Gastroesophageal sphincter (tissue), 4 donors: ENCODE measurements around the gene FOXRED2. TPM values are rescaled to one million over a fixed set of nuclear protein-coding genes. Genes with fewer than 3 reads are reported as not detected.
"Not testable (repeated sequence)": the region's sequence is repeated elsewhere in the genome, so short reads cannot be mapped to it uniquely, and the experiment has no call there.

ENCODE experiments used
- ATAC-seq: fragments of 150-250 bp; one replicate; pipeline ENCODE4 v1.9.1; 2016; ENCODE audit warnings: mild to moderate bottlenecking, moderate library complexity
- H3K27ac ChIP-seq, 4 donors: fragments of 200-600 bp; sonication (generic) in 3 of 4; 1 replicate in 3 of 4; 2 replicates in 1 of 4; pipeline ENCODE4 v1.5.1; 2016 to 2019
- H3K27me3 ChIP-seq: fragments of 200-600 bp; sonication (generic); one replicate; pipeline ENCODE4 v1.5.1; 2019
- H3K36me3 ChIP-seq, 2 donors: fragments of 200-600 bp; sonication (generic); one replicate each; pipeline ENCODE4 v1.5.1; 2019; ENCODE audit warnings: control low read depth in 1 of 2
- H3K4me1 ChIP-seq, 3 donors: fragments of 200-600 bp; sonication (generic); 1 replicate in 2 of 3; 2 replicates in 1 of 3; pipeline ENCODE4 v1.5.1; 2016 to 2019; ENCODE audit warnings: control low read depth in 2 of 3
- H3K4me3 ChIP-seq, 2 donors: fragments of 200-600 bp; sonication (generic); one replicate each; pipeline ENCODE4 v1.5.1; 2019; ENCODE audit warnings: mild to moderate bottlenecking in 1 of 2, moderate library complexity in 1 of 2
- H3K9me3 ChIP-seq, 3 donors: fragments of 200-600 bp; sonication (generic); one replicate each; pipeline ENCODE4 v1.5.1; 2017 to 2019; ENCODE audit warnings: control low read depth in 2 of 3
- EP300 ChIP-seq: sonication (generic); formaldehyde crosslinking; IDR thresholded peaks from one replicate; pipeline ENCODE4 v1.6.1; 2017; ENCODE audit warnings: antibody characterized with exemption, mild to moderate bottlenecking
- POLR2A ChIP-seq, 2 donors: fragments of 450-650 bp; IDR thresholded peaks; one replicate each; pipeline ENCODE4 v1.6.1; 2017; ENCODE audit warnings: antibody characterized with exemption in 2 of 2, mild to moderate bottlenecking in 2 of 2, moderate library complexity in 1 of 2
- POLR2AphosphoS5 ChIP-seq: sonication (generic); formaldehyde crosslinking; IDR thresholded peaks from one replicate; pipeline ENCODE4 v1.6.1; 2017; ENCODE audit warnings: antibody characterized with exemption
- WGBS, 2 donors: methylation state at CpG; one replicate each; pipeline ENCODE4 v1.1.5; 2018; ENCODE audit warnings: low coverage in 1 of 2; 5-methylcytosine and 5-hydroxymethylcytosine counted together
- total RNA-seq, 4 donors: library from RNA; depleted of rRNA; stranded (reverse); fragments of >200 nt; gene quantifications; one replicate each; pipeline ENCODE4 v1.1.0, GENCODE V29; 2016
- TF ChIP-seq, protein P1 (sequence below), 4 experiments: fragments of 200-600 bp in 2 of 4; fragments of 450-650 bp in 2 of 4; sonication (generic) in 1 of 4; IDR thresholded peaks; one replicate each; pipeline ENCODE4 v1.5.1; 2017 to 2019; ENCODE audit warnings: antibody characterized with exemption in 4 of 4, mild to moderate bottlenecking in 2 of 4, moderate library complexity in 2 of 4

FOXRED2 gene
- total RNA-seq, 4 donors from 2014 or later: 3.1 to 7.3 (median 4.6) TPM

DNA sequence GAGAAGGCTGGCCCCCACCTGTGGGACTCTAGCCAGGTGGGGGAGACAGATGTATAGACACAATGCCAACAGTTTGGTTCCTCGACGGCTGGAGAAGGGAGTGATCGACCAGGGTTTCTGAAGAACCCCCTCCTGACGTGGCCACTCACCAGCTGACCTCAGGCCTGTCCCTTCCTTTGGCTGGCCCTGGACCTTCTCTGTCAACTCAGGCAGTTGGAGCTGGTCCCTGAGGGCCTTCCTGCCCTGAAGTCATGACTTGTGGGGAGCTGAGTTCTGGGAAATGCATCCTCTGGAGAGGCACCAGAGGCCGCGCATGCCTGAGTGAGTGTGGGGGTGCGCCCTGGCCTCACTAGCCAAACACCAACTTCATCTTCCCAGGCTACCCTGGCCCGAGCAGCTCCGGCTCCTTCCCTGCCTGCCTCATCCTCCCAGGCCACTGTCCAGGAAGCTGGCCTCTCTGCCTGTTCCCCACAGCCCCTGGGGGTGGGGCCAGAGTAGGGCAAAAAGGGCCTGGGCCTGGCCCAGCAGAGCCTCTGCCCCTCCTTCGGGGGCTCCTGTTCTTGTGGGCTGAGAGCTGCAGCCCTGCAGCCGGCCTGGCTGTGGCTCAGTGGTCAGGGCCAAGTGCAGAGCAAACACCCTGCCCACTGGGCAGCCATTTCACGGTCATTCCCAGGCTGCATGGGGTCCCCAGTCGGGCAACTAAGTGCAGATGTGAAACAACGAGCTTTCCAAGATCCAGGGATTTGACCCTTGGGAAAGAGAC, 49.0 kb downstream of the FOXRED2 start:
- H3K27ac ChIP-seq: peak overlapping the region; percentile 21 to 96 (median 94)
- H3K4me3 ChIP-seq: no peak overlapping the region
- H3K36me3 ChIP-seq: no peaks in the 10 kb centered on the region
- no peak for ATAC-seq
- TF ChIP-seq POLR2A (IDR thresholded peaks at IDR 0.05): no peak
- TF ChIP-seq POLR2AphosphoS5: peak; percentile 51
- peaks cover 0 to 69% (median 33%) of the 10 kb centered on the region in 3 donors for H3K4me1 ChIP-seq
- WGBS, 2 donors: 38 to 40% methylated on average over 1 to 2 of the region's 14 CpGs
- H3K27me3 ChIP-seq: no peaks in the 10 kb centered on the region
- no peaks in the 10 kb centered on the region for H3K9me3 ChIP-seq

DNA sequence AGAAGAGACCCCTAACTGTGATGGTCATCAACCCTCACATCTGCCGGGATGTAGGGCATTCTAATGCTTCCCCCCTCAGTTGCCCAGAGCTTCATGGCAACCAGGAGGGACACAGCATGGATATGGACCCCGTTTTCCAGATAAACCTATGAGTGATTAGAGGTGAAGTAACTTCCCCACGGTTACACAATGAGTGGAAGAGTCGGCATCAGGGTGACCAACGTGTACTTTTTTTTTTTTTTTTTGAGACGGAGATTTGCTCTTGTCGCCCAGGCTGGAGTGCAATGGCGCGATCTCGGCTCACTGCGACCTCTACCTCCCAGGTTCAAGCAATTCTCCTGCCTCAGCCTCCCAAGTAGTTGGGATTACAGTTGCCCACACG, 50.4 kb downstream of the FOXRED2 start:
- Histone ChIP-seq H3K27ac (peak overlapping the region in 3 of 4 donors; percentile 92 to 98 (median 96)), H3K4me1 (peaks cover 0 to 70% (median 30%) of the 10 kb centered on the region in 3 donors), H3K36me3 (no peaks in the 10 kb centered on the region), H3K27me3 (no peaks in the 10 kb centered on the region), H3K9me3 (no peaks in the 10 kb centered on the region), H3K4me3 (no peak overlapping the region)
- WGBS, 2 donors: 87 to 92% methylated on average over 9 to 12 of the region's 12 CpGs
- ATAC-seq: no peak
- TF ChIP-seq POLR2A (IDR thresholded peaks at IDR 0.05): no peak
- TF ChIP-seq EP300: no peak
- no peak for TF ChIP-seq POLR2AphosphoS5
- TF ChIP-seq, protein P1, sequence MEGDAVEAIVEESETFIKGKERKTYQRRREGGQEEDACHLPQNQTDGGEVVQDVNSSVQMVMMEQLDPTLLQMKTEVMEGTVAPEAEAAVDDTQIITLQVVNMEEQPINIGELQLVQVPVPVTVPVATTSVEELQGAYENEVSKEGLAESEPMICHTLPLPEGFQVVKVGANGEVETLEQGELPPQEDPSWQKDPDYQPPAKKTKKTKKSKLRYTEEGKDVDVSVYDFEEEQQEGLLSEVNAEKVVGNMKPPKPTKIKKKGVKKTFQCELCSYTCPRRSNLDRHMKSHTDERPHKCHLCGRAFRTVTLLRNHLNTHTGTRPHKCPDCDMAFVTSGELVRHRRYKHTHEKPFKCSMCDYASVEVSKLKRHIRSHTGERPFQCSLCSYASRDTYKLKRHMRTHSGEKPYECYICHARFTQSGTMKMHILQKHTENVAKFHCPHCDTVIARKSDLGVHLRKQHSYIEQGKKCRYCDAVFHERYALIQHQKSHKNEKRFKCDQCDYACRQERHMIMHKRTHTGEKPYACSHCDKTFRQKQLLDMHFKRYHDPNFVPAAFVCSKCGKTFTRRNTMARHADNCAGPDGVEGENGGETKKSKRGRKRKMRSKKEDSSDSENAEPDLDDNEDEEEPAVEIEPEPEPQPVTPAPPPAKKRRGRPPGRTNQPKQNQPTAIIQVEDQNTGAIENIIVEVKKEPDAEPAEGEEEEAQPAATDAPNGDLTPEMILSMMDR (IDR thresholded peaks at IDR 0.05): no peak

DNA sequence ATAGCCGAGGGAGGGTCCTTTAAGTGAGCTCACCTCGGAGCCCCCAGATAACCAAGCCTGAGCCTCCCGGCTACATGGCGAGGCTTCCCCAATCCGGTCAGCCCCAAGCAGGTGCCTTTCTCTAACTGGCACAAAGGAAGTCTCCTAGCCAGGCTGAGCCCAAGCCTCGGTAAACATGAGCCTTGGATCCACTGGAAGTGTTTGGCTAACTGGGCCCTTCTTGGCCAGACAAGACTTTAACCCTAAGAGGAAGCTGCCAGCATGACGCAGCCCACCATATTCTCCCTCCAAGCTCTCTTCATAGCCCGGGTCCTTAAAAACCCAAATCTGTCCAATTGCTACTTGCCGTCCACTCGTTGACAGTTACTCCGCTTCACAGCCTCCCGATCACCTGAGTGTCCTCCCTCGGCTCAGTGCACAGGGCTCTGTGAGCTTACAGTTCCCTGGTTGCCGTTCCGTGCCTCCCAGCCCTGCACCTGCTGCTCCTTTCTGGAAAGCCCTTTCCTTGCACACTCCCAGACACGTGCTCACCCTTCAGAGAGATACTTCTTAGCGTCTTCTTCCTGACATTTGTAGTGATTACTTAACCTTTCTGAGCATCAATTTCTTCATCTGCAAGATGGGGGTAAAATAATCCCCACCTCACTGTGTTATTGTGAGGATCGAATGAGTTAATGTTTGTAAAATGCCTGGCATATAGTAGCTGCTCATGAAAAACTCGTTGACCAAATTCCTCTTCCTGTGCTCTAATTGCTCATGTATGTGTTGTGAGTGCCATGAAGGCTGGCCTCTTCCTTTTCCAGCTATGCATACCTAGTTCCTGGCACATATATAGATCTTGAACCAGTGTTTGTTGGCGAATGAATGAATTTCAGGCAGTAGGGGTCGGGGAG, 51.0 kb downstream of the FOXRED2 start:
- Histone ChIP-seq H3K27ac (peak overlapping the region; percentile 89 to 98 (median 94)), H3K27me3 (no peaks in the 10 kb centered on the region), H3K4me1 (peaks cover 0 to 70% (median 34%) of the 10 kb centered on the region in 3 donors), H3K4me3 (peak overlapping the region in 1 of 2 donors; percentile 61), H3K9me3 (no peaks in the 10 kb centered on the region), H3K36me3 (no peaks in the 10 kb centered on the region)
- 72 to 74% methylated on average over 12 to 15 of the region's 21 CpGs for WGBS, 2 donors
- ATAC-seq: no peak
- TF ChIP-seq POLR2A (IDR thresholded peaks at IDR 0.05): no peak
- TF ChIP-seq EP300: no peak

DNA sequence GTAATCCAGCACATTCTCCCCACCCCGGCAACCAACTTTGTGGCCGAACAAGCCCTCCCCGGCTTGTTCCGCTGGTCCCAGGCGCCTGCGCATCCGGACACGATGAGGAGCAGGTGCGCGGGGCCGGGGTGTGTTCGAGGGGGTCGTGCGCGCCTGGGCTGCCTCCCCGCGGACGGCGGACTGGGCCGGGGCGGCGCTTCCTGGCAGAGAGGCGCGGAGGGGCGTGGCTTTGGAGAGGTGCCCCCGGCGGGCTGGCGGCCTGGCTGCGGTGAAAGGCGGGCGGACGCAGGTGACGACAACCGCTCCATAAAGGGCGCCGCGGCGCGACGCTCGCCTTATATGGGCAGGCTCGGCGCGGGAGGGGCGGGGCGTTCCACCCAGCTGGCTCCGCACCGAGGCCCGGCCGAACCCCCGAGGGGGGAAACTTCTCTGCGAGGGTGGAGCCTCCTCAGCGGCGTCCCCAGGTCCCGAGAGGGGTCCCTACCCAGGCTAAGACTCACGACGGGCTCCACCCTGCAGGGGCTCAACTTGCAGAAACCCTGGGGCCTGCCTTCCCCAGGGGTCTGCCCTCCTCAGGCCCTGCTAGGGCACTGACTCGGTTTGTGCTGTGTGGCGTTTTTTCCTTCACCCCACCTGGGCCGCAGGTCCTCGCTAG, 51.8 kb downstream of the FOXRED2 start:
- peak; percentile 92 for ATAC-seq
- WGBS, 2 donors: 0% methylated on average over 1 of the region's 61 CpGs; no CpG with 5 or more reads in 1 of the 2 donors
- Histone ChIP-seq H3K4me1 (peaks cover 0 to 77% (median 34%) of the 10 kb centered on the region in 3 donors), H3K9me3 (no peaks in the 10 kb centered on the region), H3K27ac (peak overlapping the region; percentile 89 to 98 (median 94)), H3K4me3 (peak overlapping the region; percentile 36 to 61), H3K36me3 (no peaks in the 10 kb centered on the region), H3K27me3 (no peaks in the 10 kb centered on the region)
- peak; percentile 56 for TF ChIP-seq EP300
- TF ChIP-seq, protein P1 (IDR thresholded peaks at IDR 0.05): peak in 2 of 4 experiments; percentile 4 to 35
- TF ChIP-seq POLR2A (IDR thresholded peaks at IDR 0.05): peak; percentile 74 to 81
- peak; percentile 91 for TF ChIP-seq POLR2AphosphoS5

DNA sequence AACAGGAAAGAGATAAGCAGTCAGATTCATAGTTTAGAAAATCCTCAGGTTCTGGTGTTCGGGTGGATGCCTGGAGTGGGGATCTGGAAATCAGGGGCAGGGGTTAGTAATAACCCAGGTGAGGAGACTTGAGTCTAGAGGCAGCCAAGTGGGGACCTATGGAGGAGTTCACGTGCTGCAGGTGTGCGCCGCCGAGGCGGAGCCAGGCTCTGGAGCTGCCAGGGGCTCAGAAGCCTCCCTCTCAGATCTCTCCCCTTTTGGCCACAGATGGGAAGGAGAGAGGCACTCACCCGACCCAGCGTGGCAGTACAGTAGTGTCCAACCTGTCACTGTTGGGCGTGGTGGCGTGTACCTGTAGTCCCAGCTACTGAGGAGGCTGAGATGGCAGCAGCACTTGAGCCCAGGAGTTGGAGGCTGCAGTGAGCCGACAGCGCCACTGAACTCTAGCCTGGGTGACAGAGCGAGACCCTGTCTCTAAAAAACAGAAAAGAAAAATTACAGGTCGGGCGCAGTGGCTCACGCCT, 52.9 kb downstream of the FOXRED2 start:
- peaks cover 0 to 88% (median 38%) of the 10 kb centered on the region in 3 donors for H3K4me1 ChIP-seq
- no peak for ATAC-seq

DNA sequence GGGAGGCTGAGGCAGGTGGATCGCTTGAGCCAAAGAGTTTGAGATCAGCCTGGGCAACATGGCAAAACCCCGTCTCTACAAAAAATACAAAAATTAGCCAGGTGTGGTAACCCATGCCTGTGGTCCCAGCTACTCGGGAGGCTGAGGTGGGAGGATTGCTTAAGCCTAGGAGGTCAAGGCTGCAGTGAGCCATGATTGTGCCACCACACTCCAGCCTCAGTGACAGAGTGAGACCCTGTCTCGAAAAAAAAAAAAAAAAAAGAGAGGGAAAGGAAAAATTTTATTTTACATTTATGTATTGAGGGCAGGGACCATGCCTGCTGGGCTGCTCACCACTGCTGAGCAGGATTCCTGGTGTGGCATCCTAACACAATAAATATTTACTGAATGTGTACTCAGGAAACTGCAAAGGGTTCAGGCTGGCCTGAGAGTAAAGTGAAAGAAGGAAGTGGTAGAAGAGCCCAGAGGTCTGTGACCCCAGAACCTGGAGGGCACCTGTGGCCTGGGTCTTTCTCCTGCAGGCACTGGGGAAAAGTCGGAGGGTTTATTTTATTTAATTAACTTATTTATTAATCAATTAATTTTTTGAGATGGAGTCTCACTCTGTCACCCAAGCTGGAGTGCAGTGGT, 53.7 kb downstream of the FOXRED2 start:
- Histone ChIP-seq H3K27ac (peak overlapping the region in 3 of 4 donors; percentile 92 to 98 (median 96)), H3K4me1 (peaks cover 0 to 91% (median 36%) of the 10 kb centered on the region in 3 donors)
- H3K4me3 ChIP-seq, H3K27me3 ChIP-seq, H3K36me3 ChIP-seq, H3K9me3 ChIP-seq, ATAC-seq: not testable (repeated sequence)
- WGBS, 2 donors: 89 to 100% methylated on average over 1 to 5 of the region's 5 CpGs

More for the DNA sequence above, 52.9 kb downstream of the FOXRED2 start:
- peak overlapping the region in 1 of 2 donors; percentile 61 for H3K4me3 ChIP-seq
- peak overlapping the region; percentile 35 to 98 (median 94) for H3K27ac ChIP-seq
- no peaks in the 10 kb centered on the region for H3K36me3 ChIP-seq
- WGBS, 2 donors: 100% methylated on average over 1 of the region's 16 CpGs; no CpG with 5 or more reads in 1 of the 2 donors
- no peaks in the 10 kb centered on the region for H3K9me3 ChIP-seq
- no peaks in the 10 kb centered on the region for H3K27me3 ChIP-seq
- TF ChIP-seq POLR2A (IDR thresholded peaks at IDR 0.05) (no peak), POLR2AphosphoS5 (no peak), EP300 (no peak)
- TF ChIP-seq, protein P1 (IDR thresholded peaks at IDR 0.05): no peak
